GM10248 (cell line): ENCODE results near the gene CNKSR2.

Source experiments
- CTCF ChIA-PET: fragments of 300-600 bp; sonication (Branson Sonifier 250); formaldehyde crosslinking; extraction: SDS; loops from one replicate; lab custom pipeline; 2021; ENCODE audit warnings: antibody characterized with exemption; lab: Yijun Ruan, JAX
- POLR2A ChIA-PET: fragments of 350-650 bp; sonication (Branson Sonifier 250); formaldehyde crosslinking; extraction: SDS; loops from one replicate; lab custom pipeline; 2020; ENCODE audit warnings: antibody characterized with exemption; lab: Yijun Ruan, JAX
- DNase-seq: peaks from one replicate; pipeline ENCODE4 v3.0.0; 2012; ENCODE audit errors: extremely low spot score
- CTCF ChIP-seq: IDR thresholded peaks from 2 replicates; pipeline ENCODE4 v1.5.1; 2012; ENCODE audit warnings: mild to moderate bottlenecking, low read depth; ENCODE audit errors: extremely low read depth, missing control alignments, control extremely low read depth

The CNKSR2 gene

GRCh38 chrX:21374163-21374993, at the start of gene CNKSR2:
Gene CNKSR2, plus strand, starts transcription at chrX:21374418. Its CDS starts 480 bp downstream, at chrX:21374898.
- ChIA-PET POLR2A (no interaction called here), CTCF (no interaction called here)

GRCh38 chrX:21354725-21355124, 19.5 kb upstream of the CNKSR2 start:
- ChIA-PET CTCF (no interaction called here), POLR2A (no interaction called here)
- no peak for TF ChIP-seq CTCF
- no peak for DNase-seq

More at GRCh38 chrX:21374163-21374993, at the start of gene CNKSR2:
- DNase-seq, result peak; percentile 68
- TF ChIP-seq CTCF, result no peak

- TF ChIP-seq CTCF, result no peak
- ChIA-PET CTCF (no interaction called here), POLR2A (no interaction called here)
- DNase-seq, result no peak
Observed at GRCh38 chrX:21355831-21356230, 18.4 kb upstream of the CNKSR2 start.

- TF ChIP-seq CTCF, result no peak
- POLR2A ChIA-PET, result no interaction called here
- CTCF ChIA-PET, result no interaction called here
- DNase-seq, result no peak
Observed at GRCh38 chrX:21369613-21370012, 4.6 kb upstream of the CNKSR2 start.

- POLR2A ChIA-PET, result no interaction called here
- CTCF ChIA-PET, result no interaction called here
- DNase-seq, result no peak
- no peak for TF ChIP-seq CTCF
Observed at GRCh38 chrX:21373001-21373400, 1.2 kb upstream of the CNKSR2 start.

- POLR2A ChIA-PET, result no interaction called here
- DNase-seq, result no peak
- CTCF ChIA-PET, result no interaction called here
- TF ChIP-seq CTCF, result no peak
Observed at GRCh38 chrX:21373637-21374162, 518 bp upstream of the CNKSR2 start.
